HUDEP-2 (cell line): ENCODE results near the gene SLC7A11.

Source experiments
- DNase-seq, 76 experiments: peaks; one replicate each; lab custom pipeline; 2025; ENCODE audit not compliant: unreplicated experiment in 76 of 76; lab: John Stamatoyannopoulos, UW

The SLC7A11 gene

DNA sequence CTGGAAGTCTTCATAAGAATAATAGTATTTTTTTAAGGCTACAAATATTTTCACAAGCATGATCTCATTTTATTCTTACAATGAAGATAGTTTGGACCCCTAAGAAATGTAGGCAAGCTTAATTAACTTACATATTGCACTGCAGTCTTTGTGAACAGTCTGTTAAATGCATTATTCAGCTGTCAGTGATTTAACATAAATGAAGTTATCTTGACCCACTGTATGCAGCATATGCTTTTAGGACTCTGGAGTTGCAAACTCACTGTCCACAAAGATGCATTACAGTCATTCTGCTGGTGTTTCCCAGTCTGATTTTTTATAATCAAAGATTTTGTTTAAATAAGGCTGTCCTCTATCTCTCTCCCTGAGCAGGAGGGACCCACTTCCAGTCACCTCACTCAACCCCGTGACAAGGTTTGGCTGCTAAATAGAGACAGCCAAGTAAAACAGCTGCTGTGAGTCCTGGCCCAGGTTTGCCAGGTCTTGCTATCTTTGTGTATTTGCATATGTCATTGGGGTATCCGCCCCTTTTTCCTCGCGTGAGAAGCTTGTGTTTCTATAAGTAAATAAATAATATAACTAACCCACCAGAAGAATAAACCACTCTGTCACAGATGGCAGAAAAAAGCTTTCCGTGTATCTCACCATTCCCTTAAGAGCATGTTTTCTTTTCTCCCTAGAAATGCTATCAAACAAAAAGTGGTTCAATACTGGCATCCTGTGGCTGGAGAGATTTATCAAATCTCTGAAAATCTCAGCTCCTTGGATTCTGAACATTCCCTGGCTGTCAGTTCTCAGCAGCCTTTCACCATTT lies 67.0 kb downstream of the SLC7A11 start:
- DNase-seq = no peak

DNA sequence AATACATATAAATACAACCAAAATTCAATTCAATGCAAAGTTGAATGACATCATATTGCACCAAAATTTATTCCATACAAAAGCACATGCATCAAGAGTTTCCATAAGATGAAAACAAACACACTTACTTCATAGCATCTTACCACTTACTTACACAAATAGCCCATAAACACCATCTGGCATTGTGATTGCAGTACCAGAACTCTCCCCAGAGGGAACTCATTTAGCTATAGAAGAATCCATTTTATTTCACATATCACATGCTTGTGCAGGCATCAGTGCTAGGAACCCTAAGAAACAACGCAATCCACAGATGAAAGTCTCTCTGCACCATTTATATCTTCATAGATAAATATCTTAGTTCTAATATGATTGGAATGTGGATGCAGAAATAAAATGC lies 77.9 kb downstream of the SLC7A11 start:
- no peak for DNase-seq

DNA sequence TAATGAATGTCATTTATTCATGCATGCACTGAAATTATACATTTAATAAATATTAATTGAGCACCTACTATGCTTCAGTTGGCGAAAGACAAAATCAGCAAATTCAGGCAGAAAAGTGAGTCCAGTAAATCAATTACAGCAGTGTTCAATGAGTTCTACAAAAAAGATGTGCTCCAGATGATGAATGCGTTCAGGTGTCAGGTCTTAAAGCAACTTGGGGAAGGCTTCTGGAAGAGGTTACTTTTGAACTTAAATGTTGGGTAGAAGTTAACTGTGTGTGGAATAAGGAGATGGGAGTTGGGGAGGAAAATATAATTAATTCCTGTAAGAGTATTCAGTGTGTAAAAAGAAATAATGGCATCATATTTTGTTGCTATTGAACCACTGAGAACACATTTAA lies 79.0 kb downstream of the SLC7A11 start:
- DNase-seq = no peak

DNA sequence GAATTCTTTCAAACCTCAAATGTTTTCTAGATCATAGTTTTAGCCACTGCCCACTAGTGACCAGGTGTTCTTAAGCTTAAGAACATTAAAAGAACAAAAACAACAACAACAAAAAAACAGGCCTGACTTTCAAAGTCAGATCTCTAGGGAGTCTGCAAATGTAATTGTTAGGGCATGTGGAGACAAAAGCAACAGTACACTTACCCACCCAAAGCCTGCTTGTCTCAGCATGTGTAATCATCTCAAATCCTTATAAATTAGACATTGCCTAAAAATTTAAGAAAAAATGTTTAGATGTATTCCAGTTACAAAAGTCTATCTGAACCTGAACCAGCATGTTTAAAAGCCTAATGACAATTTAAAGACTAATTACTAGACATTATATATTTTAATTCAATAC lies 79.9 kb downstream of the SLC7A11 start:
- DNase-seq = no peak

DNA sequence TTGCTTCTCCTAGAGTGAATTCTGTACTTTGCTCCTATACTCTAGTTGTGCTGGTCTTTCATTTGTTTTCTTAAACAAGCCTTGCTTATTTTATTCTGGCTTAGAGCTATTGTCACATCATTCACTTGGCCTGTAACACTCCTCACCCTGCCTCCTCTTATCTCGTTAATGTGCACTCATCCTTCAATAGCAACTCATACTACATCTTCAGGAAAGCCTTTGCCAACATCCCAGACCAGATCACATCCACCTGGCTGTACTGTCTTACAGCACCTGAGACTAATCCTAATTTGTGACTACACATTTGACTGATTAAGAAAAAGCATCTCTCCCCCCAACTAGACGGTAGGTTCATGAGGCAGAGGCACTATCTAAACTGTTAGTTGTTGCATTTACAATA lies 80.8 kb downstream of the SLC7A11 start:
- no peak for DNase-seq

DNA sequence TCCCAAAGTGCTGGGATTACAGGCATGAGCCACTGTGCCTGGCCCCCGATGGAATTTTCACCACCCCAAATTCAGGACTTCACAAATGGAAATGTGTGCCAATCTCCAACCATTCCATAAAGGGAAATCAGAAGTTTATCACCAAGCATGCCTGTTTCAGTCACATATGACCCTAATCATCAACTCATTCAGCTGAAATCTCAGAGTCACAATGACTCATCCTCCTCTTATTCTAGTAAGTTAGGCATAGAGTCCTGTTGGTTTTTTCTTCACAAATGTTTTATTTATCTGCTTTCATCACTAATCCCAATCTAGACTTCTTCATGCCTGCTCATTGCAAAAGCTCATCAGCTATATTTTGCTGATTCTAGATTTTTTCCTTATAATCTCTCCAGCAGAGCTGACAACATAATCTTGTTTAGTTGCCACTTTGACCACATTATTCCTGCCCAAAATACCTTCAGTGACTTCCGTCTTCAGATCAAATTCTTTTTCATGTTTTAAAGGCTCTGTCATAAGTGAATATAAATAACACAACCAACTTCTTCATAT lies 83.3 kb downstream of the SLC7A11 start:
- no peak for DNase-seq

DNA sequence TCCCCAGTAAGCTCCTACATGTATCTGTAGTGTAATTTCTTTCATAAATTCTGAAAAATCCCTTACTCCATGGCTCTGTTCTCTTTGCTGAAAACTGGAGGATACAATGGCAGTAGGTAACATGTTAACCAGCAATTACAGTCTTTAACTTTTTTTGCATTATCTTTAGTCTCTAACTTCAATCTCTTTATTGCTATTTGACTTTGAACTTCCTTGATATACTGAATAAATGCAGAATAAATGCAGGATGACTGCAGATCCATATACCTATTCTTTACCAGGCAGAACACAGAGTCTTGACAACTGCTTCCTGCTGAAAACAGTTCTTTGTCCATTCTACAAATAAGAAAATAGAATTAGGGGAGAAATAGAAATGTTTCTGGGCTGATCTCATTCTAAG lies 101.3 kb downstream of the SLC7A11 start:
- DNase-seq = no peak

DNA sequence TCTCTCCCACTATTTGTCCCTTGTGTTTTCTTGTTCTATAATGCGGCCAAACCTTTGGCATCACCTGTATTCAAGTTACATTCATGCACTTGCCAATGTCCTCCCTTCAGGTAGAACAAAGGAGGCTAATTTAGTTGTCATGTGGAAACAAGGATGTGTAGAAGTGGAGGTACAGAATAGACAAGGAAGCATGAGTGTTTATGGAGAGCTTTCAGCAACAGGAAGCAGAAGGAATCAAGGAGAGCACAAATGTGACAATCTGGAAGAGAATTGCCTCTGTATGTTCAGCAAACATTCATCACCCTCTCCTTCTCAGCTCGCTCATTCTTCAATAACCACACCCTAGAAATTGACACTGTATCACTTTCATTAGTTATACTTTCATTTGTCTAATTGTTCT lies 103.4 kb downstream of the SLC7A11 start:
- no peak for DNase-seq

DNA sequence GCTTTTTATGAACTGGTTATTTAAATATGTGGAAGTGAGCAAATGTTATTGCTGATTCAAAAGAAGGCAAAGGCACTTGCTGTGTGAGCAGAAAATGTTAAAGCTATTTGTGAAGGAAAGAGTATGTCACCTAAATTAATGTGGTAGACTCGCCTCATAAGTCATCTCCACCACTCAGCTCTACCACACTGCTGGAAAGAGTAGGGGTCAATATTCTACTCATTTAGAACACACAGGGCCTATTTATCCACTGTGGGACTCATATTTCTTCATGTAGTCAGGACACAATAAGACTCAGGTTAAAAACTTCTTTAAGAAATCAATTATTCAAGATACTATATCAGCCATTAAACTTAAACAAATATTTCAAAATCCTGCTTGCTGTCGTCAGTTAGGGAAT lies 106.5 kb downstream of the SLC7A11 start:
- DNase-seq = no peak

DNA sequence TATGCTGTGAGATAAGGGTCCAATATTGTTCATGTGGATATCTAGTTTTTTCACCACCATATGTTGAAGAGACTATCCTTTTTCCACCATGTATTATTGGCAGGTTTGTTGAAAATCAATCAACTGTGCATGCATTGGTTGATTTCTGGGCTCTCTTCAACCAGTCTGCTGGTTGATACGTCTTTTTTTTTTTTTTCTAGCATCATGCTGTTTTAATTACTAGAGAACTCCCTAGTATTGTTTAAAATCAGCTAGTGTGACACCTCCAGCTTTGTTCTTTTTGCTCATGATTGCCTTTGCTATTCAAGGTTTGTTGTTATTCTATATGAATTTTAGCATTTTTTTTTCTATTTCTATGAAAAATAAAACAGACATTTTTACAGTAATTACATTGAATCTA lies 123.9 kb downstream of the SLC7A11 start:
- DNase-seq = no peak

DNA sequence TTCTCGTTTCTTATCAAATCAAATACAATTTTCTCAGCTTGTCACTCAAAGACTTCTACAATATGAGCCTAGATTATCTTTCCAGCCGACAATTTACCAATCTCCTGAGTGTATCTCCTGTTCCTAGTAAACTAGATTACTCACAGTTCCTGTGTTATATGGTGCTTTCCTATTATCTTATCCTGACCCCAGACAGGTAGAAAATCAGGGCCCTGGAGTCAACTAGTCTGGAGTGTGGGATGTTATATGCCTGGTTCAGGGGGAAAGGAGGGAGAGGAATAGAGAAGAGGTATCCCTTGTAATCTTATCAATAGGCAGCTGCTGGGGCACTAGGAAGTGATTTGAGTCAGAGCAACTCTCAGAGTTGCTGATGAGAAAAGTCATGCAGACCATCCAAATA lies 127.1 kb downstream of the SLC7A11 start:
- no peak for DNase-seq

DNA sequence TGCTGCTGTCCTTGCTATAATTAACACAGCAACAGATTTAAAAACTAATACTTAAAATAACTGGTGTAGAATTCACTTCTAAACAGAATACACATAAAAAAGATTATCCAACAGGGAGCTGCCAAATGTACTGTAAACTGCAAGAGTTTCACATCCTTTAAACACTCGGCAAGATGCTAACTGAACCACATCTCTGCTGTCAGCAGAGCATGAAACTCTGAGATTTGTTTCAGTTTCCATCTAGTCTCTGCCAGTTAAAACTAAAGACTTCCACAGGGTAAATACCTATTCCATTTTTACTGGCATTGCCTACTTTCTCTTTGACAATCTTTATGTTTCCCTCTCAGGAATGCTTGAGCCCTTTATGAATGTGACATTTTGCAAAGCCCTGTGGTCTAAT lies 127.7 kb downstream of the SLC7A11 start:
- no peak for DNase-seq
